ENCODE results near the gene ITGA6. TPM values are rescaled to one million over a fixed set of nuclear protein-coding genes. Genes with fewer than 3 reads are reported as not detected.

ITGA6 gene
- total RNA-seq, 1 experiment from 2014 or later = 75.9 TPM

GRCh38 chr2:172462849-172463381 lies 35.5 kb downstream of the ITGA6 start:
- no TSS peak for BruUV-seq (replicated peaks)
- no peak for TF ChIP-seq REST (IDR thresholded peaks at IDR 0.05; ENCODE audit: insufficient read depth in 1 of 2, low read depth in 2 of 2, low read length in 1 of 2)
- TF ChIP-seq TCF7L2 (IDR thresholded peaks at IDR 0.05; ENCODE audit: low read depth, low read length) = no peak
- no peak for TF ChIP-seq CTCF (IDR thresholded peaks at IDR 0.05)
- TF ChIP-seq SIN3A (IDR thresholded peaks at IDR 0.05; ENCODE audit: borderline replicate concordance, insufficient read depth, low read depth, low read length) = no peak
- no peak for TF ChIP-seq POLR2AphosphoS5 (IDR thresholded peaks at IDR 0.05; ENCODE audit: low read depth, low read length)
- ChIA-PET POLR2A (no interaction called here), CTCF (no interaction called here)
- H3K27ac ChIP-seq (ENCODE audit: low read length) = no peak overlapping the region
- no peak overlapping the region for H3K4me3 ChIP-seq (ENCODE audit: low read depth in 2 of 2, low read length in 2 of 2)
- ATAC-seq (no peak), DNase-seq (ENCODE audit: low read depth, low spot score) (no peak)
- no peaks in the 10 kb centered on the region for H3K27me3 ChIP-seq (ENCODE audit: control insufficient read depth, insufficient read depth, low read length)
- H3K4me1 ChIP-seq (ENCODE audit: control insufficient read depth, insufficient read depth, low read length) = peaks cover 20% of the 10 kb centered on the region
- intact Hi-C loops (cut with micrococcal nuclease; ENCODE audit: unreplicated experiment) (loop anchor here (10.0 kb wide), 1 partner anchor 258 kb away; no protein-coding TSS in a partner anchor), in situ Hi-C loops (cut with HindIII; ENCODE audit: low pct_unique_long_range_greater_than_20kb, low sequenced_read_pairs) (no loop called here)
- H3K9me3 ChIP-seq (ENCODE audit: control insufficient read depth, insufficient read depth, low read depth, low read length) = no peaks in the 10 kb centered on the region
- H3K36me3 ChIP-seq (ENCODE audit: control insufficient read depth, insufficient read depth, low read length) = no peaks in the 10 kb centered on the region

GRCh38 chr2:172464400-172465129 lies 37.2 kb downstream of the ITGA6 start:
- ATAC-seq (no peak), DNase-seq (ENCODE audit: low read depth, low spot score) (no peak)
- H3K4me3 ChIP-seq (ENCODE audit: low read depth in 2 of 2, low read length in 2 of 2) = no peak overlapping the region
- TF ChIP-seq POLR2AphosphoS5 (IDR thresholded peaks at IDR 0.05; ENCODE audit: low read depth, low read length) (no peak), CTCF (IDR thresholded peaks at IDR 0.05) (no peak), SIN3A (IDR thresholded peaks at IDR 0.05; ENCODE audit: borderline replicate concordance, insufficient read depth, low read depth, low read length) (no peak), TCF7L2 (IDR thresholded peaks at IDR 0.05; ENCODE audit: low read depth, low read length) (no peak), REST (IDR thresholded peaks at IDR 0.05; ENCODE audit: insufficient read depth in 1 of 2, low read depth in 2 of 2, low read length in 1 of 2) (no peak)
- intact Hi-C loops (cut with micrococcal nuclease; ENCODE audit: unreplicated experiment) = loop anchor here (1.0 to 10.0 kb wide), 2 partner anchors 260 to 291 kb away; no protein-coding TSS in a partner anchor
- in situ Hi-C loops (cut with HindIII; ENCODE audit: low pct_unique_long_range_greater_than_20kb, low sequenced_read_pairs) = no loop called here
- peaks cover 20% of the 10 kb centered on the region for H3K4me1 ChIP-seq (ENCODE audit: control insufficient read depth, insufficient read depth, low read length)
- no peak overlapping the region; the same call in 1 of the 2 replicates for H3K27ac ChIP-seq (ENCODE audit: low read length)
- H3K27me3 ChIP-seq (ENCODE audit: control insufficient read depth, insufficient read depth, low read length) = no peaks in the 10 kb centered on the region
- BruUV-seq (replicated peaks) = no TSS peak
- POLR2A ChIA-PET = no interaction called here
- no peaks in the 10 kb centered on the region for H3K36me3 ChIP-seq (ENCODE audit: control insufficient read depth, insufficient read depth, low read length)
- CTCF ChIA-PET = interaction anchor here (0.6 kb wide), 1 partner anchor 23 kb away, joined by 3 read pairs; no protein-coding TSS in a partner anchor
- H3K9me3 ChIP-seq (ENCODE audit: control insufficient read depth, insufficient read depth, low read depth, low read length) = no peaks in the 10 kb centered on the region
